PFSK-1 (cell line): ENCODE data around the gene FRMD4A.

Source experiments
- POLR2AphosphoS5 ChIP-seq: IDR thresholded peaks from 2 replicates; pipeline ENCODE4 v1.6.1; 2012; ENCODE audit warnings: low read depth, mild to moderate bottlenecking, control low read depth, low read length, moderate library complexity
- SIN3A ChIP-seq: IDR thresholded peaks from 2 replicates; pipeline ENCODE4 v1.6.1; 2012; ENCODE audit warnings: mild to moderate bottlenecking, low read length, moderate library complexity, borderline replicate concordance; ENCODE audit not compliant: insufficient read depth
- TAF1 ChIP-seq: IDR thresholded peaks from 2 replicates; pipeline ENCODE4 v1.6.1; 2012; ENCODE audit warnings: low read length, control low read depth, borderline replicate concordance; ENCODE audit not compliant: insufficient read depth

GRCh38 chr10:13652860-13653259 is 677.9 kb downstream of the FRMD4A start:
- TF ChIP-seq TAF1 (no peak), POLR2AphosphoS5 (no peak), SIN3A (no peak)
